Adrenal gland (tissue), 12 donors: ENCODE measurements around the gene TBX6. TPM values are rescaled to one million over a fixed set of nuclear protein-coding genes. Genes with fewer than 3 reads are reported as not detected.

ENCODE experiments used
- DNase-seq, 7 donors: peaks; one replicate each; pipeline ENCODE4 v3.0.0-alpha.2; 2019 to 2020
- H3K27ac ChIP-seq, 5 donors: fragments of 200-600 bp; sonication (generic) in 4 of 5; 1 replicate in 3 of 5; 2 replicates in 2 of 5; pipeline versions ENCODE4 v1.5.1 to v1.8.0; 2016 to 2020; ENCODE audit warnings: mild to moderate bottlenecking in 1 of 5
- H3K27me3 ChIP-seq: fragments of 200-600 bp; 2 replicates; pipeline ENCODE4 v1.8.0; 2021
- H3K36me3 ChIP-seq, 2 donors: fragments of 200-600 bp; replicated peaks in 1 of 2; 1 replicate in 1 of 2; 2 replicates in 1 of 2; pipeline versions ENCODE4 v1.5.1 to v1.8.0; 2018 to 2022
- H3K4me1 ChIP-seq, 2 donors: fragments of 200-600 bp; replicated peaks in 1 of 2; 1 replicate in 1 of 2; 2 replicates in 1 of 2; pipeline versions ENCODE4 v1.5.1 to v1.8.0; 2018 to 2021
- H3K4me3 ChIP-seq, 4 donors: fragments of 200-600 bp; sonication (generic) in 3 of 4; one replicate each; pipeline ENCODE4 v1.5.1; 2016 to 2018
- H3K9me3 ChIP-seq, 3 donors: fragments of 200-600 bp; sonication (generic) in 1 of 3; replicated peaks in 1 of 3; 1 replicate in 2 of 3; 2 replicates in 1 of 3; pipeline versions ENCODE4 v1.5.1 to v1.8.0; 2016 to 2021
- POLR2A ChIP-seq, 2 donors: fragments of 450-650 bp; IDR thresholded peaks; one replicate each; pipeline ENCODE4 v1.6.1; 2017; ENCODE audit warnings: antibody characterized with exemption in 2 of 2, mild to moderate bottlenecking in 2 of 2, moderate library complexity in 1 of 2
- WGBS, 4 donors: extraction: QIAGEN DNeasy Blood & Tissue Kit in 2 of 4; methylation state at CpG; one replicate each; pipeline versions ENCODE4 v1.1.5 to v1.1.7; 2013 to 2017; 5-methylcytosine and 5-hydroxymethylcytosine counted together
- intact Hi-C, 2 donors: fragments of 100-400 bp; cut with DNase I; formaldehyde crosslinking; loops; one replicate each; pipeline versions ENCODE4 v1.14.1 to v1.15.0; 2022 to 2023
- polyA plus RNA-seq, 3 donors: library from polyadenylated mRNA; stranded (reverse); fragments of 200-250 nt in 2 of 3; fragments of 350-450 nt in 1 of 3; fragmentation: Illumina TruSeq in 1 of 3; extraction: RNeasy Lipid Tissue Mini Kit (QIAGEN cat#74804) in 1 of 3; gene quantifications; one replicate each; pipeline ENCODE4 v1.2.3, GENCODE V29; 2013 to 2014
- total RNA-seq, 9 donors: library from RNA; depleted of rRNA in 4 of 9; stranded (reverse); fragments of >200 nt in 4 of 9; fragments of 120-200 nt in 1 of 9; fragmentation: NEBNext Ultra II Directional in 1 of 9; extraction: Animal tissue kit (Norgen Biotek cat#: 25700) in 1 of 9; gene quantifications; one replicate each; pipeline versions ENCODE4 v1.1.0 to v1.2.4, GENCODE V29; 2013 to 2023
- TF ChIP-seq, protein P1 (sequence below), 6 experiments: fragments of 450-650 bp in 4 of 6; fragments of 200-600 bp in 2 of 6; sonication (generic) in 1 of 6; IDR thresholded peaks; 1 replicate in 5 of 6; 2 replicates in 1 of 6; pipeline versions ENCODE4 v1.5.1 to v1.8.0; 2016 to 2021; ENCODE audit warnings: antibody characterized with exemption in 6 of 6, mild to moderate bottlenecking in 2 of 6, moderate library complexity in 1 of 6
- donor health status: healthy with polysubstance abuse.
- donor health status: Bipolar disorder and iron deficiency.
- donor health status: DM: yes; HTN: yes; CAD: no.
- donor health status: DM: no; HTN: no; CAD: no.
- donor health status: DM: no; HTN: no; CAD: no.
- donor health status: DM: yes; HTN: yes; CAD: no.

TBX6 gene
- total and polyA plus RNA-seq, 12 donors, result 0.22 to 5.1 (median 2.0) TPM

DNA sequence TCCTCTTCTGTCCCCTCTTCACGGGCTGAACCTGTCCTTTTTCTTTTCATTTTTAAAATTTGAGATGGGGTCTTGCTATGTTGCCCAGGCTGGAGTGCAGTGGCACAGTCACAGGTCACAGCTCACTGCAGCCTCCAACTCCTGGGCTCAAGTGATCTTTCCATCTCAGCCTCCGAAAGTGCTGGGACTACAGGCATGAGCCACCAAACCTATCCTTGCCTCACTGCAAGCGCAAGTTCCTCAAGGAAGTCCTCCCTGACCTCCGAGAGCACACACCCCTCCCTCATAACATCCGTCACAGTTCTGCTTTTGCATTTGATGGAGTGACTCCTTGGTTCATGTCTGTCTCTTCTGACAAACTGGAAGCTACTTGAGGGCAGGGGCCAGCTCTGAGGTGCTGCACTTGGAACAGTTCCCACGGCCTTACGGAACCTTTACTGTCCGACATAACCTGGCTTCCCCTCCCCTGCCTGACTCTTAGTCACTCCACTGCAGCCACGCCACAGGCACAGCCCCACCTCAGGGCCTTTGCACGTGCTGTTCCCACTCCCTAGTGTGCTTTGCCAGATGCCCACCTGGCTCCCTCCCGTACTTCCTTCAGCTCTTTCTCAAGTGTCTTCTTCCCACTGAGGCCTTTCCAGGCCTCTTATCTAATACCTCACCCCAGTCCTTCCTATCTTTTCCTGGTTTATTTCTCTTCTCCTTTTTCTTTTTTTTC is 4.4 kb downstream of the TBX6 start:
- DNase-seq, result peak in 1 of 7 donors; percentile 62
- TF ChIP-seq, protein P1, sequence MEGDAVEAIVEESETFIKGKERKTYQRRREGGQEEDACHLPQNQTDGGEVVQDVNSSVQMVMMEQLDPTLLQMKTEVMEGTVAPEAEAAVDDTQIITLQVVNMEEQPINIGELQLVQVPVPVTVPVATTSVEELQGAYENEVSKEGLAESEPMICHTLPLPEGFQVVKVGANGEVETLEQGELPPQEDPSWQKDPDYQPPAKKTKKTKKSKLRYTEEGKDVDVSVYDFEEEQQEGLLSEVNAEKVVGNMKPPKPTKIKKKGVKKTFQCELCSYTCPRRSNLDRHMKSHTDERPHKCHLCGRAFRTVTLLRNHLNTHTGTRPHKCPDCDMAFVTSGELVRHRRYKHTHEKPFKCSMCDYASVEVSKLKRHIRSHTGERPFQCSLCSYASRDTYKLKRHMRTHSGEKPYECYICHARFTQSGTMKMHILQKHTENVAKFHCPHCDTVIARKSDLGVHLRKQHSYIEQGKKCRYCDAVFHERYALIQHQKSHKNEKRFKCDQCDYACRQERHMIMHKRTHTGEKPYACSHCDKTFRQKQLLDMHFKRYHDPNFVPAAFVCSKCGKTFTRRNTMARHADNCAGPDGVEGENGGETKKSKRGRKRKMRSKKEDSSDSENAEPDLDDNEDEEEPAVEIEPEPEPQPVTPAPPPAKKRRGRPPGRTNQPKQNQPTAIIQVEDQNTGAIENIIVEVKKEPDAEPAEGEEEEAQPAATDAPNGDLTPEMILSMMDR (IDR thresholded peaks at IDR 0.05), result no peak
- TF ChIP-seq POLR2A (IDR thresholded peaks at IDR 0.05), result no peak
- 81 to 91% (median 86%) methylated on average over 11 of the region's 11 CpGs for WGBS, 4 donors
- H3K4me1 ChIP-seq, result peaks cover 4 to 24% of the 10 kb centered on the region in 2 donors
- H3K36me3 ChIP-seq, result peaks cover 0 to 26% of the 10 kb centered on the region in 2 donors
- intact Hi-C loops, result no loop called here
- no peaks in the 10 kb centered on the region for H3K9me3 ChIP-seq
- H3K27me3 ChIP-seq, result no peaks in the 10 kb centered on the region
- H3K4me3 ChIP-seq, result no peak overlapping the region
- no peak overlapping the region for H3K27ac ChIP-seq

DNA sequence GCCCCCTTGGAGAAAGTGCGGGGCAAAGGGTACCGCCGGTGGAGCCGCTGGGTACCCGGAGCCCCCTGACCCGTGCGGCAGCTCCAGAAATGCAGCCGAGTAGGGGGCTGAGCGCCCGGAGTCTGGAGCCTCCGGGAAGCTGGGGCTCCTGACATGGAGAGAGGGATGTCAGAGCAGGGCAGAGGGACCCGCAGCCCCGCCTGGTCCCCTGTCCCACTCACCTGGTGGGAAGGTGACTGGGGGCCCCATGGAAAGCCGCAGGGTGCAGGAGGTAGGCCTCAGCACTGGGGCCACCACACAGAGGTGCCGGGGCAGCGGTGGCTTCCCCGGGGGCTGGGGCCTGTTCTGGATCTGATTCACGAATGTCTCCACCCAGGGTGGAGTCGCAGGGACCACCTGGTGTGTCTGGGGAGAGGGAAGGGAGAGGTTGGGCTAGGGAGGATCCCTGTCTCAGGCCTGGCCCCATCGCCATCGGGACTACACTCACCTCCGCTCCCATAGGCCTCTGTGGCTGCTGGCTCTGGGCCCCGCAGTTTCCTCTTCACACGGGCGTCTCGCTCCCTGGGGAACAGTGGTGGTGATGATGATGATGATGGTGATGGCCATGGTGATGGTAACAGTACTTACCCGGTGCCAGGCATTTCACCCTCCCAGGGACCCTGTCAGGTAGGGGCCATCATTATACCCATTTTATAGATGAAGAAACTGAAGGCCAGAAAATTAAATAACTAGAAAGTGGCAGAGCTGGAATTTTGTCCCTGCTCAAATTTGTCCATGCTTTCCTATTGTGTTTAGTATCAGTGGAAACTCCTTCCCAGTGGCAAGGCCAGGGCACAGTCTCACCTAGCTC is 5.2 kb downstream of the TBX6 start:
- no peaks in the 10 kb centered on the region for H3K27me3 ChIP-seq
- H3K36me3 ChIP-seq, result peaks cover 0 to 34% of the 10 kb centered on the region in 2 donors
- peak overlapping the region in 1 of 5 donors; percentile 75 for H3K27ac ChIP-seq
- WGBS, 4 donors, result 82 to 92% (median 85%) methylated on average over 18 to 27 of the region's 27 CpGs
- intact Hi-C loops, result no loop called here
- H3K9me3 ChIP-seq, result no peaks in the 10 kb centered on the region
- peaks cover 0 to 20% of the 10 kb centered on the region in 2 donors for H3K4me1 ChIP-seq
- no peak for TF ChIP-seq POLR2A (IDR thresholded peaks at IDR 0.05)
- TF ChIP-seq, protein P1 (IDR thresholded peaks at IDR 0.05), result no peak
- H3K4me3 ChIP-seq, result no peak overlapping the region
- DNase-seq, result no peak

DNA sequence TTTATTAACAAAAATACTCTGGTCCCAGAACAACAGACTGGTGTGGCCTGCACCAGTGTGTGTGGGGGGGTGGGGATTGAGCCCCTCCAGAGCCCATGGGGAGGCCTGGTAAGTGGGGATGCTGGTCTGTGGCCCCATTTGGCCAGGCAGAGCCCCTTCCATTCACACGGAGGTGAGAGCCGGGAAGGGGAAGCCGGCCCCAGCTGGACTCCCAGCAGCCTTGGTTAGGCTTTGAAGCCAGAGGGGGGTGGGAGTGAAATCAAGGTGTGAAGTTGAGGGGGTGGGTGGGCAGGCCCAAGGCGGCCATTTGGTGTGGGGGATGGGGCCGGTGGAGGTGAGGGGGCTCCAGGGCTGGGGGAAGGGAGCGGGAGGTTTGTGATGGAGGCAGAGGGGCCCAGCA is 5.9 kb downstream of the TBX6 start:
- Histone ChIP-seq H3K36me3 (peaks cover 0 to 41% of the 10 kb centered on the region in 2 donors), H3K4me3 (no peak overlapping the region), H3K9me3 (no peaks in the 10 kb centered on the region), H3K4me1 (peaks cover 0 to 13% of the 10 kb centered on the region in 2 donors), H3K27ac (peak overlapping the region; percentile 40 to 75 (median 67)), H3K27me3 (no peaks in the 10 kb centered on the region)
- WGBS, 4 donors, result 73 to 86% (median 73%) methylated on average over 3 to 6 of the region's 6 CpGs
- TF ChIP-seq POLR2A (IDR thresholded peaks at IDR 0.05), result no peak
- TF ChIP-seq, protein P1 (IDR thresholded peaks at IDR 0.05), result no peak
- intact Hi-C loops, result no loop called here
- no peak for DNase-seq

DNA sequence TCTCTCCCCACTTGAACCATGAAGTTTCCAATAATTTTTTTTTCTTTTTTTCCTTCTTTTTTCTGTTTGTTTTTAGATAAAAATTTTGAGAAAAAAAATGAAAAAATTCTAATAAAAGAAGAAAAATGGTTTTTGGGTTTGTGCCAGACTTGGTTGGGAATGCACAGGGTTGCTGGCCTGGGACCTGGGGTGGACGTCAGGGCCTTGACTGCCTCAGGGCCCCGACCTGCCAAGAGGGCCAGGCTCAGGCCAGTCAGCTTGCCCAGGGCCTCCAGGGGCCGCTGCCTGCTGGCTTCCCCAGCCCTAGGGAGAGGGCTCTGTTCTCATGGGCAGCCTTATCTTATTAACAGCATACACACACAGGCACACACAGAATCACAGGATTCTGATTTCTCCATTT is 6.5 kb downstream of the TBX6 start:
- Histone ChIP-seq H3K27ac (peak overlapping the region; percentile 40 to 83 (median 67)), H3K36me3 (peaks cover 0 to 47% of the 10 kb centered on the region in 2 donors), H3K4me3 (no peak overlapping the region), H3K9me3 (no peaks in the 10 kb centered on the region), H3K4me1 (peaks cover 0 to 13% of the 10 kb centered on the region in 2 donors), H3K27me3 (no peaks in the 10 kb centered on the region)
- TF ChIP-seq POLR2A (IDR thresholded peaks at IDR 0.05), result no peak
- TF ChIP-seq, protein P1 (IDR thresholded peaks at IDR 0.05), result peak in 2 of 6 experiments; percentile 12 to 32
- peak in 6 of 7 donors; percentile 57 to 92 (median 82) for DNase-seq
- WGBS, 4 donors, result 21 to 38% (median 31%) methylated on average over 3 of the region's 3 CpGs
- intact Hi-C loops, result no loop called here
